Measurements from ENCODE around the gene MORN1.
"Not testable (repeated sequence)": the region's sequence is repeated elsewhere in the genome, so short reads cannot be mapped to it uniquely, and the experiment has no call there.

The MORN1 gene

GRCh38 chr1:2339206-2340085 is 51.9 kb downstream of the MORN1 start:
- FAIRE-seq, result no peak
- no peak for DNase-seq (ENCODE audit: insufficient read length, low spot score)
- TF ChIP-seq PAX5 (IDR thresholded peaks at IDR 0.05; ENCODE audit: insufficient read depth, low read length, severe bottlenecking) (no peak), POLR2AphosphoS5 (IDR thresholded peaks at IDR 0.05; ENCODE audit: low read depth, low read length) (no peak), POU2F2 (IDR thresholded peaks at IDR 0.05; ENCODE audit: low read depth, low read length) (no peak), SPI1 (IDR thresholded peaks at IDR 0.05; ENCODE audit: low read depth, low read length) (no peak), TAF1 (IDR thresholded peaks at IDR 0.05; ENCODE audit: low read depth, low read length) (no peak), POLR2A (IDR thresholded peaks at IDR 0.05; ENCODE audit: low read depth, low read length) (no peak)

- DNase-seq (ENCODE audit: insufficient read length, low spot score) (no peak), FAIRE-seq (no peak)
- TF ChIP-seq POU2F2 (IDR thresholded peaks at IDR 0.05; ENCODE audit: low read depth, low read length), result no peak
These were observed 53.9 kb downstream of the MORN1 start for GRCh38 chr1:2337501-2337900.

- TF ChIP-seq SPI1 (IDR thresholded peaks at IDR 0.05; ENCODE audit: low read depth, low read length) (no peak), POLR2A (IDR thresholded peaks at IDR 0.05; ENCODE audit: low read depth, low read length) (no peak), POLR2AphosphoS5 (IDR thresholded peaks at IDR 0.05; ENCODE audit: low read depth, low read length) (no peak), PAX5 (IDR thresholded peaks at IDR 0.05; ENCODE audit: insufficient read depth, low read length, severe bottlenecking) (no peak), TAF1 (IDR thresholded peaks at IDR 0.05; ENCODE audit: low read depth, low read length) (no peak), POU2F2 (IDR thresholded peaks at IDR 0.05; ENCODE audit: low read depth, low read length) (no peak)
- FAIRE-seq (no peak), DNase-seq (ENCODE audit: insufficient read length, low spot score) (no peak)
These were observed 54.3 kb downstream of the MORN1 start for GRCh38 chr1:2337081-2337480.

- no peak for TF ChIP-seq PAX5 (IDR thresholded peaks at IDR 0.05; ENCODE audit: insufficient read depth, low read length, severe bottlenecking)
- no peak for TF ChIP-seq POLR2AphosphoS5 (IDR thresholded peaks at IDR 0.05; ENCODE audit: low read depth, low read length)
- TF ChIP-seq SPI1 (IDR thresholded peaks at IDR 0.05; ENCODE audit: low read depth, low read length), result no peak
- TF ChIP-seq TAF1 (IDR thresholded peaks at IDR 0.05; ENCODE audit: low read depth, low read length), result no peak
- TF ChIP-seq POU2F2 (IDR thresholded peaks at IDR 0.05; ENCODE audit: low read depth, low read length), result no peak
- no peak for TF ChIP-seq POLR2A (IDR thresholded peaks at IDR 0.05; ENCODE audit: low read depth, low read length)
- no peak for FAIRE-seq
- DNase-seq (ENCODE audit: insufficient read length, low spot score), result no peak
These were observed 54.9 kb downstream of the MORN1 start for GRCh38 chr1:2336499-2336898.

GRCh38 chr1:2335721-2336455 is 55.5 kb downstream of the MORN1 start:
- FAIRE-seq, result no peak
- no peak for DNase-seq (ENCODE audit: insufficient read length, low spot score)
- TF ChIP-seq POLR2AphosphoS5 (IDR thresholded peaks at IDR 0.05; ENCODE audit: low read depth, low read length) (no peak), SPI1 (IDR thresholded peaks at IDR 0.05; ENCODE audit: low read depth, low read length) (no peak), PAX5 (IDR thresholded peaks at IDR 0.05; ENCODE audit: insufficient read depth, low read length, severe bottlenecking) (no peak), TAF1 (IDR thresholded peaks at IDR 0.05; ENCODE audit: low read depth, low read length) (no peak), POU2F2 (IDR thresholded peaks at IDR 0.05; ENCODE audit: low read depth, low read length) (no peak), POLR2A (IDR thresholded peaks at IDR 0.05; ENCODE audit: low read depth, low read length) (no peak)

- TF ChIP-seq PAX5 (IDR thresholded peaks at IDR 0.05; ENCODE audit: insufficient read depth, low read length, severe bottlenecking) (no peak), POLR2A (IDR thresholded peaks at IDR 0.05; ENCODE audit: low read depth, low read length) (no peak), POLR2AphosphoS5 (IDR thresholded peaks at IDR 0.05; ENCODE audit: low read depth, low read length) (no peak), SPI1 (IDR thresholded peaks at IDR 0.05; ENCODE audit: low read depth, low read length) (no peak), TAF1 (IDR thresholded peaks at IDR 0.05; ENCODE audit: low read depth, low read length) (no peak), POU2F2 (IDR thresholded peaks at IDR 0.05; ENCODE audit: low read depth, low read length) (no peak)
- DNase-seq (ENCODE audit: insufficient read length, low spot score), result no peak
- no peak for FAIRE-seq
These were observed 56.3 kb downstream of the MORN1 start for GRCh38 chr1:2334883-2335534.

GRCh38 chr1:2334366-2334765 is 57.0 kb downstream of the MORN1 start:
- TF ChIP-seq TAF1 (IDR thresholded peaks at IDR 0.05; ENCODE audit: low read depth, low read length) (no peak), PAX5 (IDR thresholded peaks at IDR 0.05; ENCODE audit: insufficient read depth, low read length, severe bottlenecking) (no peak), POLR2AphosphoS5 (IDR thresholded peaks at IDR 0.05; ENCODE audit: low read depth, low read length) (no peak), SPI1 (IDR thresholded peaks at IDR 0.05; ENCODE audit: low read depth, low read length) (no peak), POU2F2 (IDR thresholded peaks at IDR 0.05; ENCODE audit: low read depth, low read length) (no peak), POLR2A (IDR thresholded peaks at IDR 0.05; ENCODE audit: low read depth, low read length) (no peak)
- FAIRE-seq, result no peak
- DNase-seq (ENCODE audit: insufficient read length, low spot score), result no peak

GRCh38 chr1:2331580-2331979 is 59.8 kb downstream of the MORN1 start:
- not testable (repeated sequence) for DNase-seq (ENCODE audit: insufficient read length, low spot score); FAIRE-seq

GRCh38 chr1:2331200-2331544 is 60.2 kb downstream of the MORN1 start:
- TF ChIP-seq POLR2AphosphoS5 (IDR thresholded peaks at IDR 0.05; ENCODE audit: low read depth, low read length) (no peak), TAF1 (IDR thresholded peaks at IDR 0.05; ENCODE audit: low read depth, low read length) (no peak), POU2F2 (IDR thresholded peaks at IDR 0.05; ENCODE audit: low read depth, low read length) (no peak), SPI1 (IDR thresholded peaks at IDR 0.05; ENCODE audit: low read depth, low read length) (no peak), POLR2A (IDR thresholded peaks at IDR 0.05; ENCODE audit: low read depth, low read length) (no peak), PAX5 (IDR thresholded peaks at IDR 0.05; ENCODE audit: insufficient read depth, low read length, severe bottlenecking) (no peak)
- DNase-seq (ENCODE audit: insufficient read length, low spot score), result no peak
- no peak for FAIRE-seq

Data from GM12891 (cell line).